K562 (cell line): Measurements from ENCODE around the gene KAZN. TPM values are rescaled to one million over a fixed set of nuclear protein-coding genes. Genes with fewer than 3 reads are reported as not detected.

Experiments used
- ATAC-seq: fragments of 200-7000 bp; cut with Tn5 transposase; 3 replicates; pipeline ENCODE4 v1.9.1; 2020; ENCODE audit warnings: moderate library complexity
- BruUV-seq: library from RNA; stranded (reverse); fragments of 400-500 nt; replicated peaks from 2 replicates; lab custom pipeline; 2021; lab: Mats Ljungman, UMichigan
- CTCF ChIA-PET: fragments of 300-600 bp; formaldehyde crosslinking; extraction: SDS; loops from one replicate; lab custom pipeline; 2021; ENCODE audit warnings: low intra/inter-chr PET ratio; lab: Yijun Ruan, JAX
- POLR2A ChIA-PET: fragments of 300-600, 350-650 bp; sonication (Branson Sonifier 250); formaldehyde crosslinking; extraction: SDS; loops from one replicate; lab custom pipeline; 2021; ENCODE audit warnings: antibody characterized with exemption, inconsistent platforms; lab: Yijun Ruan, JAX
- DNase-seq, 4 experiments: peaks; one replicate each; pipeline versions ENCODE4 v3.0.0 to v3.0.0-alpha.2; 2011 to 2018; ENCODE audit warnings: low spot score in 3 of 4, mixed read lengths in 3 of 4; ENCODE audit errors: extremely low read depth in 1 of 4
- FAIRE-seq: peaks from 2 replicates; lab custom pipeline; 2011; peaks lifted over from hg19 to GRCh38; lab: Jason Lieb, UNC
- H2AFZ ChIP-seq: 2 replicates; pipeline ENCODE4 v1.6.0; 2011; ENCODE audit warnings: low read depth, low read length, control low read depth, inconsistent platforms
- H3K27ac ChIP-seq: fragments of 200-600 bp; 3 replicates; pipeline ENCODE4 v1.8.0; 2011; ENCODE audit warnings: low read depth, mild to moderate bottlenecking, control low read depth, inconsistent platforms, low read length, moderate library complexity, mixed read lengths; ENCODE audit errors: extremely low read depth
- H3K27me3 ChIP-seq, 2 experiments: fragments of 300-600 bp in 1 of 2; 2 replicates in 1 of 2; 3 replicates in 1 of 2; pipeline versions ENCODE4 v1.6.0 to v1.8.0; 2011; ENCODE audit warnings: inconsistent platforms in 2 of 2, low read length in 2 of 2, mild to moderate bottlenecking in 1 of 2, mixed read lengths in 1 of 2, moderate library complexity in 1 of 2; ENCODE audit not compliant: control insufficient read depth in 2 of 2, insufficient read depth in 2 of 2
- H3K36me3 ChIP-seq: fragments of 300-600 bp; 3 replicates; pipeline ENCODE4 v1.8.0; 2011; ENCODE audit warnings: mild to moderate bottlenecking, low read length, inconsistent platforms; ENCODE audit not compliant: control insufficient read depth, insufficient read depth
- H3K4me1 ChIP-seq, 2 experiments: fragments of 200-600 bp in 1 of 2; replicated peaks in 1 of 2; 2 replicates in 1 of 2; 3 replicates in 1 of 2; pipeline versions ENCODE4 v1.5.1 to v1.8.0; 2011; ENCODE audit warnings: inconsistent platforms in 2 of 2, low read length in 2 of 2, mild to moderate bottlenecking in 1 of 2, mixed read lengths in 1 of 2, moderate library complexity in 1 of 2; ENCODE audit not compliant: control insufficient read depth in 2 of 2, insufficient read depth in 2 of 2
- H3K4me2 ChIP-seq: 2 replicates; pipeline ENCODE4 v1.6.1; 2011; ENCODE audit warnings: low read length, control low read depth, inconsistent platforms, mixed read lengths; ENCODE audit not compliant: insufficient read depth
- H3K4me3 ChIP-seq: fragments of 200-600 bp; sonication (generic), shearing (Covaris generic); 2 replicates; pipeline ENCODE4 v1.5.1; 2016; ENCODE audit warnings: control low read depth, inconsistent platforms
- H3K79me2 ChIP-seq: fragments of 200-600 bp; 3 replicates; pipeline ENCODE4 v1.8.0; 2011; ENCODE audit warnings: low read length, inconsistent platforms; ENCODE audit not compliant: control insufficient read depth, insufficient read depth
- H3K9ac ChIP-seq, 2 experiments: 2 replicates each; pipeline versions ENCODE4 v1.6.0 to v1.6.1; 2011; ENCODE audit warnings: low read depth in 2 of 2, low read length in 2 of 2, control low read depth in 1 of 2, inconsistent platforms in 1 of 2, mild to moderate bottlenecking in 1 of 2, mixed read lengths in 1 of 2; ENCODE audit not compliant: insufficient read depth in 1 of 2
- H3K9me1 ChIP-seq: one replicate; pipeline ENCODE4 v1.6.0; 2011; ENCODE audit warnings: inconsistent platforms, mild to moderate bottlenecking, low read length, moderate library complexity; ENCODE audit not compliant: control insufficient read depth, insufficient read depth
- H3K9me3 ChIP-seq: replicated peaks from 2 replicates; pipeline ENCODE4 v1.5.1; 2011; ENCODE audit warnings: low read depth, low read length, inconsistent platforms; ENCODE audit not compliant: control insufficient read depth, insufficient read depth
- H4K20me1 ChIP-seq: replicated peaks from 2 replicates; pipeline ENCODE4 v1.6.1; 2011; ENCODE audit warnings: low read length, inconsistent platforms, mixed read lengths; ENCODE audit not compliant: control insufficient read depth, insufficient read depth
- ATF7 ChIP-seq: fragments of 450-650 bp; IDR thresholded peaks from 2 replicates; pipeline ENCODE4 v1.7.1; 2014; ENCODE audit warnings: mild to moderate bottlenecking, moderate library complexity
- BHLHE40 ChIP-seq: IDR thresholded peaks from 2 replicates; pipeline ENCODE4 v1.6.1; 2011; ENCODE audit warnings: low read length, improper control_type of control experiment
- EWSR1 ChIP-seq: fragments of 450-650 bp; IDR thresholded peaks from 2 replicates; pipeline ENCODE4 v1.6.1; 2018; ENCODE audit warnings: borderline replicate concordance, mild to moderate bottlenecking, low read depth, moderate library complexity; ENCODE audit not compliant: partially characterized antibody
- MIER1 ChIP-seq: fragments of 450-650 bp; IDR thresholded peaks from 2 replicates; pipeline ENCODE4 v1.6.1; 2016; ENCODE audit warnings: antibody characterized with exemption, mild to moderate bottlenecking, low read depth
- NCOA4 ChIP-seq: fragments of 450-650 bp; IDR thresholded peaks from 2 replicates; pipeline ENCODE4 v1.6.1; 2018; ENCODE audit warnings: mild to moderate bottlenecking; ENCODE audit not compliant: partially characterized antibody
- NFE2L1 ChIP-seq: fragments of 450-650 bp; IDR thresholded peaks from 2 replicates; pipeline ENCODE4 v1.6.1; 2016; ENCODE audit warnings: missing genetic modification characterization, low read depth, mild to moderate bottlenecking, missing compliant biosample characterization, moderate library complexity, borderline replicate concordance
- POU5F1 ChIP-seq: fragments of 150-350 bp; IDR thresholded peaks from 2 replicates; pipeline ENCODE4 v1.6.1; 2014; ENCODE audit warnings: borderline replicate concordance, low read length, low read depth, mild to moderate bottlenecking; ENCODE audit not compliant: partially characterized antibody
- SMARCA4 ChIP-seq: fragments of 450-650 bp; IDR thresholded peaks from 2 replicates; pipeline ENCODE4 v1.6.1; 2016
- TSHZ1 ChIP-seq: fragments of 250-450 bp; sonication (Bioruptor Pico); IDR thresholded peaks from 2 replicates; pipeline ENCODE4 v1.4.0; 2020; ENCODE audit warnings: mild to moderate bottlenecking, moderate library complexity
- WGBS: fragments of 100-300 bp; shearing (Covaris generic); methylation state at CpG from one replicate; pipeline ENCODE4 v1.1.6; 2016; ENCODE audit warnings: low coverage, mixed read lengths; ENCODE audit not compliant: insufficient coverage; ENCODE audit errors: missing lambda C conversion rate; 5-methylcytosine and 5-hydroxymethylcytosine counted together
- in situ Hi-C: fragments of 300-500 bp; cut with MboI; formaldehyde crosslinking; loops from 4 replicates; pipeline ENCODE4 v1.15.0; 2018; ENCODE audit warnings: inconsistent platforms, mixed read lengths
- intact Hi-C: fragments of 100-400 bp; cut with micrococcal nuclease; formaldehyde crosslinking; loops from 2 replicates; pipeline ENCODE4 v1.14.2; 2022
- polyA plus RNA-seq, 8 experiments: library from polyadenylated mRNA; depleted of rRNA in 4 of 8; stranded (reverse) in 5 of 8; unstranded in 3 of 8; fragments of >200 nt; fragmentation: Nextera tagmentation in 2 of 8; fragmentation: Illumina TruSeq in 1 of 8; extraction: Ambion mirVana in 2 of 8; extraction: Trizol in 1 of 8; gene quantifications; 2 replicates each; pipeline versions ENCODE4 v1.2.1 to v1.2.3, GENCODE V29; 2011 to 2014; ENCODE audit warnings: inconsistent platforms in 1 of 8, missing spikeins in 1 of 8
- total RNA-seq, 7 experiments: library from RNA; depleted of rRNA in 6 of 7; stranded (reverse); fragments of >200 nt in 6 of 7; fragmentation: Illumina TruSeq in 2 of 7; extraction: Trizol in 2 of 7; gene quantifications; 2 replicates each; pipeline versions ENCODE4 v1.2.1 to v1.2.3, GENCODE V29; 2011 to 2021; ENCODE audit warnings: low replicate concordance in 1 of 7
- TF ChIP-seq, protein P1 (sequence below): fragments of 250-450 bp; sonication (Bioruptor Pico); IDR thresholded peaks from 2 replicates; pipeline ENCODE4 v1.5.0; 2021

The KAZN gene
- total and polyA plus RNA-seq, 9 of the 15 experiments (the other 6 are each of a cell fraction or from before 2014, with no cell fraction given), result 2.1 to 21.6 (median 5.4) TPM

GRCh38 chr1:14951766-14952165 lies 353.3 kb downstream of the KAZN start:
- WGBS, result 96% methylated on average over 5 of the region's 5 CpGs
- Histone ChIP-seq H3K4me2 (no peak overlapping the region), H3K9me1 (no peaks in the 10 kb centered on the region), H3K27me3 (no peaks in the 10 kb centered on the region), H3K4me1 (peaks cover 0 to 11% of the 10 kb centered on the region in 2 experiments; a peak in 2 of 5 replicates), H3K27ac (no peak overlapping the region), H2AFZ (no peak overlapping the region), H3K9ac (no peak overlapping the region), H3K4me3 (no peak overlapping the region), H3K79me2 (no peaks in the 10 kb centered on the region; the same call in 2 of the 3 replicates), H3K9me3 (no peaks in the 10 kb centered on the region; the same call in 1 of the 2 replicates), H4K20me1 (no peaks in the 10 kb centered on the region; the same call in 1 of the 2 replicates), H3K36me3 (no peaks in the 10 kb centered on the region)
- ChIA-PET POLR2A (interaction anchor here (0.7 to 1.2 kb wide), 3 partner anchors 10 to 15 kb away, joined by 3 read pairs; no protein-coding TSS in a partner anchor), CTCF (no interaction called here)
- in situ Hi-C loops, result no loop called here
- TF ChIP-seq BHLHE40 (no peak), SMARCA4 (no peak), ATF7 (no peak), POU5F1 (no peak), NCOA4 (no peak), NFE2L1 (tag) (no peak), MIER1 (no peak), TSHZ1 (CRISPR knock-in tag) (no peak), EWSR1 (no peak)
- TF ChIP-seq, protein P1, sequence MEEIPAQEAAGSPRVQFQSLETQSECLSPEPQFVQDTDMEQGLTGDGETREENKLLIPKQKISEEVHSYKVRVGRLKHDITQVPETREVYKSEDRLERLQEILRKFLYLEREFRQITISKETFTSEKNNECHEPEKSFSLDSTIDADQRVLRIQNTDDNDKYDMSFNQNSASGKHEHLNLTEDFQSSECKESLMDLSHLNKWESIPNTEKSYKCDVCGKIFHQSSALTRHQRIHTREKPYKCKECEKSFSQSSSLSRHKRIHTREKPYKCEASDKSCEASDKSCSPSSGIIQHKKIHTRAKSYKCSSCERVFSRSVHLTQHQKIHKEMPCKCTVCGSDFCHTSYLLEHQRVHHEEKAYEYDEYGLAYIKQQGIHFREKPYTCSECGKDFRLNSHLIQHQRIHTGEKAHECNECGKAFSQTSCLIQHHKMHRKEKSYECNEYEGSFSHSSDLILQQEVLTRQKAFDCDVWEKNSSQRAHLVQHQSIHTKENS (CRISPR knock-in tag), result no peak
- no peak for DNase-seq
- no peak for ATAC-seq
- intact Hi-C loops, result no loop called here
- FAIRE-seq, result no peak
- BruUV-seq, result no TSS peak
